NAMALWA (cell line): ENCODE data around the gene STMP1.
"Not testable (repeated sequence)": the region's sequence is repeated elsewhere in the genome, so short reads cannot be mapped to it uniquely, and the experiment has no call there.

Source experiments
- DNase-seq: peaks from one replicate; pipeline ENCODE4 v3.0.0-alpha.2; 2015; ENCODE audit warnings: low spot score

Gene STMP1

GRCh38 chr7:135662373-135663114 is at the start of gene STMP1:
Gene STMP1 (plus strand): TSS chr7:135662514.
- peak; percentile 96 for DNase-seq

- DNase-seq = no peak
These were observed 46.2 kb upstream of the STMP1 start for GRCh38 chr7:135616136-135616535.

GRCh38 chr7:135617781-135618180 is 44.5 kb upstream of the STMP1 start:
- no peak for DNase-seq

- no peak for DNase-seq
These were observed 43.8 kb upstream of the STMP1 start for GRCh38 chr7:135618510-135618909.

- no peak for DNase-seq
These were observed 41.9 kb upstream of the STMP1 start for GRCh38 chr7:135620447-135620846.

- peak; percentile 79 for DNase-seq
These were observed 41.1 kb upstream of the STMP1 start for GRCh38 chr7:135620980-135621850.

GRCh38 chr7:135634191-135634878 is 28.0 kb upstream of the STMP1 start:
- no peak for DNase-seq

- DNase-seq = not testable (repeated sequence)
These were observed 22.6 kb upstream of the STMP1 start for GRCh38 chr7:135639690-135640089.

- DNase-seq = no peak
These were observed 18.2 kb upstream of the STMP1 start for GRCh38 chr7:135644154-135644553.

GRCh38 chr7:135644729-135645128 is 17.6 kb upstream of the STMP1 start:
- no peak for DNase-seq

- DNase-seq = peak; percentile 79
These were observed 16.9 kb upstream of the STMP1 start for GRCh38 chr7:135645296-135645904.

- DNase-seq = no peak
These were observed 14.6 kb upstream of the STMP1 start for GRCh38 chr7:135647755-135648154.

- no peak for DNase-seq
These were observed 14.1 kb upstream of the STMP1 start for GRCh38 chr7:135648235-135648634.

GRCh38 chr7:135650831-135651573 is 11.3 kb upstream of the STMP1 start:
- no peak for DNase-seq

GRCh38 chr7:135653340-135654080 is 8.8 kb upstream of the STMP1 start:
- DNase-seq = no peak

GRCh38 chr7:135658564-135658963 is 3.8 kb upstream of the STMP1 start:
- DNase-seq = no peak

GRCh38 chr7:135659159-135659846 is 3.0 kb upstream of the STMP1 start:
- DNase-seq = no peak

- no peak for DNase-seq
These were observed 797 bp upstream of the STMP1 start for GRCh38 chr7:135661311-135662122.

GRCh38 chr7:135662123-135662372 is 266 bp upstream of the STMP1 start:
- no peak for DNase-seq
